Measurements from ENCODE around the gene IFT25.

IFT25 gene

DNA sequence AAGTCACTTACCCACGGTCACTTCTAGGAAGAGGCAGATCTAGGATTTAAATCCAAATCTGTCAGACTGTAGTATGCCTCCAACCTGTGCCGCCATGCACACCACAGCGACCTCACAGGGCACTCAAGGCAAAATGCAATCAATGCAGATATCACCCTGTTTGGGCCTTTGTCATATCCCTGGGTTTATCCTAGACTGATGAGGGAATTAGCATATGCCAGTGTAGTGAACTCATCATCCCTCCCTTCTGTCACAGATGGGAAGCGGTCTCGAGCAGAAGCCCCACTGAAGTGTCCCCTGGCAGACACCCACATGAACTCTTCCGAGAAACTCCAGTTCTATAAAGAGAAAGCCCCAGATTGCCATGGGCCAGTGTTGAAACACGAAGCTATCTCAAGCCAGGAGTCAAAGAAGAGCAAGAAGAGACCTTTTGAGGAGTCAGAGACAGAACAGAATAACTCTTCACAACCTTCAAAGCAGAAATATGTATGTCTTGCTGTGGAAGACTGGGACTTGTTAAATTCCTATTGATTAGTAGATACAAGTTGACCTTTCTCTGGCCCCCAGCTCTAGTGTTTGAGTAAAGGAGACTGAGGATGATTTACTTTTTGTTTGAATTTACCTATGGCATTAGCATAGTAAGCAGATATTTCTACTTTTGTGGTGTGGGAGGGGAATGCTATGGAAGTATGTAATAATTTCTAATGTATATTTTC, 22.1 kb upstream of the IFT25 start:
- TF ChIP-seq, protein P1, sequence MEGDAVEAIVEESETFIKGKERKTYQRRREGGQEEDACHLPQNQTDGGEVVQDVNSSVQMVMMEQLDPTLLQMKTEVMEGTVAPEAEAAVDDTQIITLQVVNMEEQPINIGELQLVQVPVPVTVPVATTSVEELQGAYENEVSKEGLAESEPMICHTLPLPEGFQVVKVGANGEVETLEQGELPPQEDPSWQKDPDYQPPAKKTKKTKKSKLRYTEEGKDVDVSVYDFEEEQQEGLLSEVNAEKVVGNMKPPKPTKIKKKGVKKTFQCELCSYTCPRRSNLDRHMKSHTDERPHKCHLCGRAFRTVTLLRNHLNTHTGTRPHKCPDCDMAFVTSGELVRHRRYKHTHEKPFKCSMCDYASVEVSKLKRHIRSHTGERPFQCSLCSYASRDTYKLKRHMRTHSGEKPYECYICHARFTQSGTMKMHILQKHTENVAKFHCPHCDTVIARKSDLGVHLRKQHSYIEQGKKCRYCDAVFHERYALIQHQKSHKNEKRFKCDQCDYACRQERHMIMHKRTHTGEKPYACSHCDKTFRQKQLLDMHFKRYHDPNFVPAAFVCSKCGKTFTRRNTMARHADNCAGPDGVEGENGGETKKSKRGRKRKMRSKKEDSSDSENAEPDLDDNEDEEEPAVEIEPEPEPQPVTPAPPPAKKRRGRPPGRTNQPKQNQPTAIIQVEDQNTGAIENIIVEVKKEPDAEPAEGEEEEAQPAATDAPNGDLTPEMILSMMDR (IDR thresholded peaks at IDR 0.05; ENCODE audit: insufficient read depth, missing control alignments) = no peak
- FAIRE-seq = no peak
- DNase-seq (ENCODE audit: insufficient read length, low spot score) = no peak

DNA sequence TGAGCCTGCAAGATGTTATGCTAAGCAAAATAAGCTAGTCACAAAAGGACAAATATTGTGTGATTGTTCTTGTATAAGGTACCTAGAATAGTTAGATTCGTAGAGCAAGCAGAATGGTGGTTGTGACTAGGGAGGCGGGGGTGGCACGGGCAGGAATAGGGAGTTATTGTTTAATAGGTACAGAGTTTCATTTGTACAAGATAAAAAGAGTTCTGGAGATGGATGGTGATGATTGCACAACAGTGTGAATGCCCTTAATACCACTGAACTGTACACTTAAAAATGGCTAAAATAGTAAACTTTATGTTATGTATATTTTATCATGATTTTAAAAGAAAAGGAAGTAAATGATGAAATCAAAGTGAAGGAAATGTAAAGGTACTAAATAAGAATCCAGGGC, 21.3 kb upstream of the IFT25 start:
- TF ChIP-seq, protein P1 (IDR thresholded peaks at IDR 0.05; ENCODE audit: insufficient read depth, missing control alignments) = no peak
- FAIRE-seq (no peak), DNase-seq (ENCODE audit: insufficient read length, low spot score) (no peak)

DNA sequence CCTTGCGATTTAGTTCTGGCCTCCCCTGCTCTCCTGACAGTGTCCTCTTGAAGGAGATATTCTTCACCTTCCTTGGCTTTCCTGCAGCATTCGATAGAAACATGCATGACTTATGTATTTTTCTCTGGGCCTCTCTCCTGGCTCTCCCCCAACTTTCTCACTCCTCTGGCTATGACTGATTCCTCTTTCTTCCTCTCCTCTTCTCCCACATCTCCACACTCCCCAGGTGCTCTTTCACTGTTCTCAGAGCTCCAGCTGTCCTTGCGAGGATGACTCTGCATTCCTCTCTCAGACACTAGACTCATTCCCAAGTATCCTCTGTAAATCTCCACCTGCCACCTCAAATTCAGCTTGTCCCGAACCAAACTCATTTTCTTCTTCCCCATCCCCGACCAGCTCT, 18.6 kb upstream of the IFT25 start:
- no peak for DNase-seq (ENCODE audit: insufficient read length, low spot score)
- TF ChIP-seq, protein P1 (IDR thresholded peaks at IDR 0.05; ENCODE audit: insufficient read depth, missing control alignments) = no peak
- no peak for FAIRE-seq

DNA sequence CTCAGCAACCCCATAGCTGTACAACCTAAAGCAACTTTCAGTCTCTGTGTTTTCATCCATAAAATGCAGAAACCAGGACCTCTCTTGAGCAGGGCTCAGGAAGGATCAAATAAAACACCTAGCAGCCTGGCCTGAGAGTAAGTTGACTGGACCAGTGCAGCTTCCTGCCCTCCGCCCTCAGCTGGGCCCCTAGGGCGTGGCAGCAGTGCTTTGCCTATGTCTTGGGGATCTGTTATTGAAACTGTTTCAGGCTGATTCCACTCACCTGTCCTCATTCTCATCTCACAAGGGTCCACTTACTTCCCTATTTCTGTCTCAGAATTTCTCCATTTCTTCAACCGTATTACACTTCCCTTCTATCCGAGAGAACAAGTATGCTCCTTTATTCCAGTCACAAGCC, 18.0 kb upstream of the IFT25 start:
- DNase-seq (ENCODE audit: insufficient read length, low spot score) = no peak
- no peak for FAIRE-seq
- TF ChIP-seq, protein P1 (IDR thresholded peaks at IDR 0.05; ENCODE audit: insufficient read depth, missing control alignments) = no peak

DNA sequence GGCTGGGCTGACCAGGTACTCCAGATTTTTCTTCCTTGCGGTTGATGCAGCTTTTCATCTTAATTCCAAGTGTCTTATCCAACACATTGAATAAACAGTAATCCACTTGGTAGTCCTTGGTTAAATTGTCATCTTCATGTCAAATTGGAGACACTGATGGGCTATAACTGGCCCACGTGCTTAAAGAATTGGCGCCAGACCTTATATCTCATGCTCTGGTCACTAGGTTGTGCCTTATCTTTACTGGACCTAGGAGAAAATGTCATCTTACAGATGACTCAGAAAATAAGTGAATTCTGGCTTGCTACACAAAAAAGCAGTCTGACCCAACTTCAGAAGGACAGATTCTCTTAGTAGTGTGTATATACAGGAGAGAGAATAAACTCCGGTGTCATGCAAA, 16.9 kb upstream of the IFT25 start:
- FAIRE-seq (no peak), DNase-seq (ENCODE audit: insufficient read length, low spot score) (no peak)
- TF ChIP-seq, protein P1 (IDR thresholded peaks at IDR 0.05; ENCODE audit: insufficient read depth, missing control alignments) = no peak

DNA sequence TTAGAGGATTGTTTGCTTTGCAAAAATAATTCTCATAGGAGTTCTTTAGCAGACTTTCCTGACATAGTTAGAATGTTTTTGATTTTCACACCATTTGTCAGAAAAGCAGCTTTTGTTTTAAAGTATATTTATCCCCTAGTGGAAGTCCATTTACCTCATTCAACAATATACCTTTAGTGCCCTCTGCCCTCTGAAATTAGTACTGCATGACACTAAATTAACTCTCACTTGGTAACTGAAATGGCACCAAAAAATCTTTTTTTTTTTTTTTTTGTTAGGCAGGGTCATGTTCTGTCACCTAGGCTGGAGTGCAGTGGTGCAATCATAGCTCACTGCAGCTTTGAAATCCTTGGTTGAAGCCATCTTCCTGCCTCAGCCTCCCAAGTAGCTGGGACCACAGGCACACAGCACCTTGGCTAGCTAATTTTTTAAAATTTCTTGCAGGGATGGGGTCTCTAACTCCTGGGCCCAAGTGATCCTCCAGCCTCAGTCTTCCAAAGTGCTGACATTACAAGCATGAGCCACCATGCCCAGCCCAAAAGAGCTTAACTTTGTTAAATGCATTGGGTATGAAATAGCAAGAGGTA, 14.3 kb upstream of the IFT25 start:
- no peak for FAIRE-seq

More for the DNA sequence above, 14.3 kb upstream of the IFT25 start:
- DNase-seq (ENCODE audit: insufficient read length, low spot score) = no peak
- TF ChIP-seq, protein P1 (IDR thresholded peaks at IDR 0.05; ENCODE audit: insufficient read depth, missing control alignments) = peak; percentile 59

Data from D721Med (cell line).